ENCODE data around the gene KIR3DL3. TPM values are rescaled to one million over a fixed set of nuclear protein-coding genes. Genes with fewer than 3 reads are reported as not detected.
"Not testable (repeated sequence)": the region's sequence is repeated elsewhere in the genome, so short reads cannot be mapped to it uniquely, and the experiment has no call there.

The KIR3DL3 gene
- total RNA-seq, 3 donors from 2014 or later (not counting 1 experiment from before 2014, with no cell fraction given): not detected

DNA sequence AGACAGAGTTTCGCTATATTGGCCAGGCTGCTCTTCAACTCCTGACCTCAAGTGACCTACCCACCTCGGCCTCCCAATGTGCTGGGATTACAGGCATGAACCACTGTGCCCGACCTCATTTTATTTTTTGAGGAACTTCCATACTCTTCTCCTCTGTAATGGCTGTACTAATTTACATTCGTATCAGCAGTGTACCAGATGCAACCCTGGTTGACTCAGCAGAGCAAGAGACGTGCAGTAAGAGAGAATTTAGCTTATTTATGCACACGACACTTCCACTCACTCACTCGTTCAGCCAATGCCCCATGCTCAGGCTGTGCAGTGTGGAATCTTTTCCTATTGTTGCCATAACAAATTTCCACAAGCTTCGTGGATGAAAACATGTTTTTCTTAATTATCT, 6.9 kb downstream of the KIR3DL3 start:
- Mint-ChIP-seq H3K4me1 (peaks cover 0 to 9% of the 10 kb centered on the region in 2 donors), H3K27ac (no peak overlapping the region), H3K9me3 (peaks cover 0 to 2% of the 10 kb centered on the region in 2 donors), H3K27me3 (ENCODE audit: low read depth in 2 of 2) (peaks cover 31 to 50% of the 10 kb centered on the region in 2 donors), H3K36me3 (no peaks in the 10 kb centered on the region), H3K4me3 (no peak overlapping the region)
- DNase-seq (no peak), ATAC-seq (no peak)
- Histone ChIP-seq H3K27me3 (ENCODE audit: control insufficient read depth, insufficient read depth, low read length) (no peaks in the 10 kb centered on the region), H3K36me3 (ENCODE audit: control insufficient read depth, insufficient read depth, low read length) (no peaks in the 10 kb centered on the region), H3K4me3 (ENCODE audit: low read length) (no peak overlapping the region), H3K9me3 (ENCODE audit: control insufficient read depth, insufficient read depth, low read length) (peaks cover 4% of the 10 kb centered on the region), H3K27ac (ENCODE audit: low read length) (no peak overlapping the region), H3K4me1 (ENCODE audit: control insufficient read depth, insufficient read depth, low read length) (no peaks in the 10 kb centered on the region)
- intact Hi-C loops (cut with micrococcal nuclease): no loop called here
- WGBS (ENCODE audit: insufficient coverage): 66% methylated on average over 8 of the region's 8 CpGs
- TF ChIP-seq, protein P1, sequence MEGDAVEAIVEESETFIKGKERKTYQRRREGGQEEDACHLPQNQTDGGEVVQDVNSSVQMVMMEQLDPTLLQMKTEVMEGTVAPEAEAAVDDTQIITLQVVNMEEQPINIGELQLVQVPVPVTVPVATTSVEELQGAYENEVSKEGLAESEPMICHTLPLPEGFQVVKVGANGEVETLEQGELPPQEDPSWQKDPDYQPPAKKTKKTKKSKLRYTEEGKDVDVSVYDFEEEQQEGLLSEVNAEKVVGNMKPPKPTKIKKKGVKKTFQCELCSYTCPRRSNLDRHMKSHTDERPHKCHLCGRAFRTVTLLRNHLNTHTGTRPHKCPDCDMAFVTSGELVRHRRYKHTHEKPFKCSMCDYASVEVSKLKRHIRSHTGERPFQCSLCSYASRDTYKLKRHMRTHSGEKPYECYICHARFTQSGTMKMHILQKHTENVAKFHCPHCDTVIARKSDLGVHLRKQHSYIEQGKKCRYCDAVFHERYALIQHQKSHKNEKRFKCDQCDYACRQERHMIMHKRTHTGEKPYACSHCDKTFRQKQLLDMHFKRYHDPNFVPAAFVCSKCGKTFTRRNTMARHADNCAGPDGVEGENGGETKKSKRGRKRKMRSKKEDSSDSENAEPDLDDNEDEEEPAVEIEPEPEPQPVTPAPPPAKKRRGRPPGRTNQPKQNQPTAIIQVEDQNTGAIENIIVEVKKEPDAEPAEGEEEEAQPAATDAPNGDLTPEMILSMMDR (IDR thresholded peaks at IDR 0.05): no peak

DNA sequence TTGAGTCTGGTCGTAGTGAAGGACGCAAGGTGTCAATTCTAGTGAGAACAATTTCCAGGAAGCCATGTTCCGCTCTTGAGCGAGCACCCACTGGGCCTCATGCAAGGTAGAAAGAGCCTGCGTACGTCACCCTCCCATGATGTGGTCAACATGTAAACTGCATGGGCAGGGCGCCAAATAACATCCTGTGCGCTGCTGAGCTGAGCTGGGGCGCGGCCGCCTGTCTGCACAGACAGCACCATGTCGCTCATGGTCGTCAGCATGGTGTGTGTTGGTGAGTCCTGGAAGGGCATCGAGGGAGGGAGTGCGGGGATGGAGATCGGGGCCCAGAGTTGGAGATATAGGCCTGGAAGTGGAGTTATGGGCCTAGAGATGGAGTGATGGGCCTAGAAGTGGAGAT, 14.1 kb downstream of the KIR3DL3 start, which contains the start of gene KIR2DL3:
TSS of gene KIR2DL3 (plus strand) at position 208 of the 400 bp plus-strand sequence. CDS start at position 241, 33 bp downstream.
- Mint-ChIP-seq H3K4me1 (peaks cover 32 to 39% of the 10 kb centered on the region in 2 donors), H3K4me3 (peak within 1 kb of the TSS; percentile 85), H3K27ac (peak within 1 kb of the TSS; percentile 86 to 87), H3K27me3 (ENCODE audit: low read depth in 2 of 2) (peaks cover 4 to 11% of the 10 kb centered on the region in 2 donors)
- not testable (repeated sequence) for H3K36me3 Mint-ChIP-seq; H3K27me3 ChIP-seq (ENCODE audit: control insufficient read depth, insufficient read depth, low read length); H3K9me3 Mint-ChIP-seq; H3K36me3 ChIP-seq (ENCODE audit: control insufficient read depth, insufficient read depth, low read length); H3K9me3 ChIP-seq (ENCODE audit: control insufficient read depth, insufficient read depth, low read length)
- H3K27ac ChIP-seq (ENCODE audit: low read length): peak within 1 kb of the TSS; percentile 71
- WGBS (ENCODE audit: insufficient coverage): 89% methylated on average over 14 of the region's 16 CpGs
- intact Hi-C loops (cut with micrococcal nuclease): loop anchor here (1.0 to 5.0 kb wide), 2 partner anchors 36 to 110 kb away; no protein-coding TSS in a partner anchor
- peaks cover 29% of the 10 kb centered on the region for H3K4me1 ChIP-seq (ENCODE audit: control insufficient read depth, insufficient read depth, low read length)
- H3K4me3 ChIP-seq (ENCODE audit: low read length): peak within 1 kb of the TSS; percentile 11
- DNase-seq: peak in 1 of 2 donors; percentile 35
- ATAC-seq: peak in 2 of 3 donors; percentile 24 to 55

DNA sequence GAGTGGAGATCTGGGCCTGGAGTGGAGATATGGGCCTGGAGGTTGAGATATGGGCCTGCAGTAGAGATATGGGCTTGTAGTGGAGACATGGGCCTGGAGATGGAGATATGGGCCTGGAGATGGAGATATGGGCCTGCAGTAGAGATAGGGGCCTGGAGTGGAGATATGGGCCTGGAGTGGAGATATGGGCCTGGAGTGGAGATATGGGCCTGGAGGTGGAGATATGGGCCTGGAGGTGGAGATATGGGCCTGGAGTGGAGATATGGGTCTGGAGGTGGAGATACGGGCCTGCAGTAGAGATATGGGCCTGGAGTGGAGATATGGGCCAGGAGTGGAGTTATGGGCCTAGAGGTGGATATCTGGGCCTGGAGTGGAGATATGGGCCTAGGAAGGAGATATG, 14.5 kb downstream of the KIR3DL3 start:
- peaks cover 5 to 9% of the 10 kb centered on the region in 2 donors for H3K27me3 Mint-ChIP-seq (ENCODE audit: low read depth in 2 of 2)
- Histone ChIP-seq H3K9me3 (ENCODE audit: control insufficient read depth, insufficient read depth, low read length) (peaks cover 4% of the 10 kb centered on the region), H3K4me1 (ENCODE audit: control insufficient read depth, insufficient read depth, low read length) (peaks cover 29% of the 10 kb centered on the region), H3K27ac (ENCODE audit: low read length) (peak overlapping the region; percentile 71), H3K36me3 (ENCODE audit: control insufficient read depth, insufficient read depth, low read length) (no peaks in the 10 kb centered on the region), H3K4me3 (ENCODE audit: low read length) (peak overlapping the region; percentile 11), H3K27me3 (ENCODE audit: control insufficient read depth, insufficient read depth, low read length) (no peaks in the 10 kb centered on the region)
- DNase-seq: no peak
- TF ChIP-seq, protein P1 (IDR thresholded peaks at IDR 0.05): no peak
- 94% methylated on average over 1 of the region's 1 CpG for WGBS (ENCODE audit: insufficient coverage)
- peak overlapping the region; percentile 85 for H3K4me3 Mint-ChIP-seq
- H3K9me3 Mint-ChIP-seq: peaks cover 0 to 2% of the 10 kb centered on the region in 2 donors
- H3K4me1 Mint-ChIP-seq: peaks cover 32 to 39% of the 10 kb centered on the region in 2 donors
- ATAC-seq: no peak
- H3K36me3 Mint-ChIP-seq: no peaks in the 10 kb centered on the region
- intact Hi-C loops (cut with micrococcal nuclease): loop anchor here (1.0 to 5.0 kb wide), 2 partner anchors 36 to 110 kb away; no protein-coding TSS in a partner anchor
- peak overlapping the region; percentile 86 to 87 for H3K27ac Mint-ChIP-seq

GRCh38 chr19:54739587-54740497, 15.6 kb downstream of the KIR3DL3 start:
- H3K27me3 ChIP-seq (ENCODE audit: control insufficient read depth, insufficient read depth, low read length): no peaks in the 10 kb centered on the region
- peak overlapping the region; percentile 71 for H3K27ac ChIP-seq (ENCODE audit: low read length)
- 72% methylated on average over 13 of the region's 13 CpGs for WGBS (ENCODE audit: insufficient coverage)
- TF ChIP-seq, protein P1 (IDR thresholded peaks at IDR 0.05): no peak
- H3K36me3 Mint-ChIP-seq: no peaks in the 10 kb centered on the region
- no peaks in the 10 kb centered on the region for H3K9me3 Mint-ChIP-seq
- H3K4me3 Mint-ChIP-seq: peak overlapping the region; percentile 85
- peak overlapping the region; percentile 86 to 87 for H3K27ac Mint-ChIP-seq
- H3K4me3 ChIP-seq (ENCODE audit: low read length): no peak overlapping the region
- no peaks in the 10 kb centered on the region for H3K9me3 ChIP-seq (ENCODE audit: control insufficient read depth, insufficient read depth, low read length)
- DNase-seq (peak in 1 of 2 donors; percentile 7), ATAC-seq (peak; percentile 32 to 74 (median 68))
- intact Hi-C loops (cut with micrococcal nuclease): loop anchor here (5.0 kb wide), 1 partner anchor 38 kb away; no protein-coding TSS in a partner anchor
- H3K4me1 Mint-ChIP-seq: peaks cover 32 to 39% of the 10 kb centered on the region in 2 donors
- H3K27me3 Mint-ChIP-seq (ENCODE audit: low read depth in 2 of 2): peaks cover 0 to 5% of the 10 kb centered on the region in 2 donors
- H3K36me3 ChIP-seq (ENCODE audit: control insufficient read depth, insufficient read depth, low read length): no peaks in the 10 kb centered on the region
- H3K4me1 ChIP-seq (ENCODE audit: control insufficient read depth, insufficient read depth, low read length): peaks cover 29% of the 10 kb centered on the region

- H3K4me3 Mint-ChIP-seq; H3K36me3 Mint-ChIP-seq; ATAC-seq; H3K36me3 ChIP-seq (ENCODE audit: control insufficient read depth, insufficient read depth, low read length); H3K9me3 ChIP-seq (ENCODE audit: control insufficient read depth, insufficient read depth, low read length); DNase-seq; H3K27me3 ChIP-seq (ENCODE audit: control insufficient read depth, insufficient read depth, low read length); H3K27ac ChIP-seq (ENCODE audit: low read length); intact Hi-C loops (cut with micrococcal nuclease); H3K27me3 Mint-ChIP-seq (ENCODE audit: low read depth in 2 of 2); H3K4me3 ChIP-seq (ENCODE audit: low read length); H3K9me3 Mint-ChIP-seq: not testable (repeated sequence)
- H3K4me1 Mint-ChIP-seq: peaks cover 32 to 39% of the 10 kb centered on the region in 2 donors
- peaks cover 29% of the 10 kb centered on the region for H3K4me1 ChIP-seq (ENCODE audit: control insufficient read depth, insufficient read depth, low read length)
- WGBS (ENCODE audit: insufficient coverage): 80% methylated on average over 5 of the region's 5 CpGs
- H3K27ac Mint-ChIP-seq: peak overlapping the region in 1 of 2 donors; percentile 54
Observed at GRCh38 chr19:54741950-54742349, 17.7 kb downstream of the KIR3DL3 start.

Data from natural killer cell (primary cell).